PC-3 (cell line): ENCODE results near the gene YES1.

ENCODE experiments used
- CTCF ChIP-seq: fragments of 300-600 bp; sonication (generic); conservative IDR thresholded peaks from 2 replicates; pipeline ENCODE4 v1.5.1; 2017; ENCODE audit warnings: antibody characterized with exemption, low read depth, mild to moderate bottlenecking, low read length
- EZH2 ChIP-seq: fragments of 300-600 bp; sonication (generic); IDR thresholded peaks from one replicate; pipeline ENCODE4 v1.6.1; 2017; ENCODE audit warnings: antibody characterized with exemption, mild to moderate bottlenecking, low read length; ENCODE audit not compliant: unreplicated experiment
- EZH2phosphoT487 ChIP-seq: fragments of 300-600 bp; sonication (generic); IDR thresholded peaks from 2 replicates; pipeline ENCODE4 v1.6.1; 2018; ENCODE audit warnings: mild to moderate bottlenecking, antibody characterized with exemption, low read length, borderline replicate concordance

- TF ChIP-seq EZH2 (no peak), CTCF (no peak), EZH2phosphoT487 (no peak)
Observed at GRCh38 chr18:755506-755905, 56.5 kb downstream of the YES1 start.
